Stomach (tissue), 9 donors: ENCODE measurements around the gene MUC6. TPM values are rescaled to one million over a fixed set of nuclear protein-coding genes. Genes with fewer than 3 reads are reported as not detected.

Experiments
- DNase-seq, 2 donors: peaks; one replicate each; pipeline versions ENCODE4 v3.0.0 to v3.0.0-alpha.2; 2013 to 2019
- H3K27ac ChIP-seq, 5 donors: fragments of 200-600 bp in 4 of 5; sonication (generic) in 4 of 5; one replicate each; pipeline ENCODE4 v1.5.1; 2013 to 2019; ENCODE audit warnings: mild to moderate bottlenecking in 1 of 5, moderate library complexity in 1 of 5
- H3K27me3 ChIP-seq, 3 donors: fragments of 200-600 bp; sonication (generic); one replicate each; pipeline ENCODE4 v1.5.1; 2017 to 2019; ENCODE audit warnings: mixed run types in 1 of 3
- H3K36me3 ChIP-seq, 4 donors: fragments of 200-600 bp; sonication (generic); 1 replicate in 3 of 4; 2 replicates in 1 of 4; pipeline ENCODE4 v1.5.1; 2016 to 2019
- H3K4me1 ChIP-seq, 4 donors: fragments of 200-600 bp; sonication (generic); one replicate each; pipeline ENCODE4 v1.5.1; 2016 to 2019
- H3K4me3 ChIP-seq, 4 donors: fragments of 200-600 bp; sonication (generic) in 3 of 4; one replicate each; pipeline ENCODE4 v1.5.1; 2016 to 2019; ENCODE audit warnings: mild to moderate bottlenecking in 1 of 4
- H3K9me3 ChIP-seq, 4 donors: fragments of 200-600 bp; sonication (generic); one replicate each; pipeline ENCODE4 v1.5.1; 2016 to 2019
- EP300 ChIP-seq: sonication (generic); formaldehyde crosslinking; IDR thresholded peaks from one replicate; pipeline ENCODE4 v1.6.1; 2017; ENCODE audit warnings: antibody characterized with exemption
- POLR2A ChIP-seq, 4 donors: fragments of 450-650 bp; IDR thresholded peaks; one replicate each; pipeline ENCODE4 v1.6.1; 2016; ENCODE audit warnings: antibody characterized with exemption in 4 of 4, control low read depth in 2 of 4, mild to moderate bottlenecking in 1 of 4, moderate library complexity in 1 of 4
- POLR2AphosphoS5 ChIP-seq, 3 donors: sonication (generic); formaldehyde crosslinking; IDR thresholded peaks; one replicate each; pipeline ENCODE4 v1.6.1; 2016; ENCODE audit warnings: antibody characterized with exemption in 3 of 3
- WGBS, 5 donors: extraction: QIAGEN DNeasy Blood & Tissue Kit in 3 of 5; methylation state at CpG; one replicate each; pipeline versions ENCODE4 v1.1.5 to v1.1.7; 2013 to 2018; 5-methylcytosine and 5-hydroxymethylcytosine counted together
- intact Hi-C: fragments of 100-400 bp; cut with DNase I; formaldehyde crosslinking; loops from one replicate; pipeline ENCODE4 v1.15.1; 2023; ENCODE audit warnings: low total_unique reads
- polyA plus RNA-seq, 3 donors: library from polyadenylated mRNA; stranded (reverse); fragments of 200-250 nt; gene quantifications; one replicate each; pipeline ENCODE4 v1.2.3, GENCODE V29; 2013
- total RNA-seq, 5 donors: library from RNA; depleted of rRNA; stranded (reverse); fragments of >200 nt; gene quantifications; one replicate each; pipeline versions ENCODE4 v1.1.0 to v1.2.3, GENCODE V29; 2014 to 2016
- TF ChIP-seq, protein P1 (sequence below), 7 experiments: fragments of 450-650 bp in 4 of 7; fragments of 200-600 bp in 3 of 7; sonication (generic) in 3 of 7; IDR thresholded peaks; one replicate each; pipeline ENCODE4 v1.5.1; 2016 to 2019; ENCODE audit warnings: antibody characterized with exemption in 7 of 7, control low read depth in 2 of 7, mild to moderate bottlenecking in 1 of 7
- donor health status: healthy with polysubstance abuse.
- donor health status: Bipolar disorder and iron deficiency.
- donor health status: healthy.

Gene MUC6
- total and polyA plus RNA-seq, 8 donors, result 0.29 to 215 (median 108) TPM

DNA sequence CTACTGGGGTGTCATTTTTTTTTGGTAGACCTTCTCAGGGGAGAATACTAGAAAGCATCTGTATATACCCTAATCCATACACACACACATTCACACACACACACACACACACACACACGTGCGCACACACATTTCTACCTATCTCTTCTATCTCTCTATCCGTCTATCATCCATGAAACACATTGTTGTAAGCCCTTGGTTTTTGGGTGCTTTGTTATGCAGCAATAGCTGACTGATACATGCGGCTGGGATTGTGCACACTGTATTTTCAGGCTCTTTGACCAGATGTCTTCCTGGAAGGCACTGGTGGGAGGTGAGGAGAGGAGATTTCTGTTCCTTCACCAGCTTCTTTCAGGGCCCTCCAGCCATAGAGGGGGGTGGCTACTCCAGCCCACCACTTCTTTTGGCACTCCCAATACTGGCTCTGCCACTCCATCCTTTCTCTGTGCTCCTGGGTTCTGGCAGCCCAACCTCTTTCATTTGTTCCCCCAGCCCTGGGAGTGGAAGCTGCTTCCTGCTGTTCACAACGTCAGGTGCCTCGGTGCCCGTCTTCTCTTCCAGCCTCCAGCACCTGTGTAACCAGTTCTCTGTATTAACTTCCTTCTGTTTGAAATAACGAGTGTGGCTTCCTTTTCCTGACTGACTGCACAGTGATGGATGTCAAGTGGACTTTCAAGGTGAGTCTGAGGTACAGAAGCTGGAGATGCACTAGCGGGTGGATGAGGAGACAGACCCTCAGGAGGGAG, 25.7 kb upstream of the MUC6 start:
- H3K36me3 ChIP-seq, result no peaks in the 10 kb centered on the region
- 51 to 70% (median 67%) methylated on average over 9 of the region's 9 CpGs for WGBS, 5 donors
- no peak for DNase-seq
- intact Hi-C loops, result no loop called here
- TF ChIP-seq EP300 (no peak), POLR2AphosphoS5 (IDR thresholded peaks at IDR 0.05) (no peak), POLR2A (IDR thresholded peaks at IDR 0.05) (no peak)
- TF ChIP-seq, protein P1, sequence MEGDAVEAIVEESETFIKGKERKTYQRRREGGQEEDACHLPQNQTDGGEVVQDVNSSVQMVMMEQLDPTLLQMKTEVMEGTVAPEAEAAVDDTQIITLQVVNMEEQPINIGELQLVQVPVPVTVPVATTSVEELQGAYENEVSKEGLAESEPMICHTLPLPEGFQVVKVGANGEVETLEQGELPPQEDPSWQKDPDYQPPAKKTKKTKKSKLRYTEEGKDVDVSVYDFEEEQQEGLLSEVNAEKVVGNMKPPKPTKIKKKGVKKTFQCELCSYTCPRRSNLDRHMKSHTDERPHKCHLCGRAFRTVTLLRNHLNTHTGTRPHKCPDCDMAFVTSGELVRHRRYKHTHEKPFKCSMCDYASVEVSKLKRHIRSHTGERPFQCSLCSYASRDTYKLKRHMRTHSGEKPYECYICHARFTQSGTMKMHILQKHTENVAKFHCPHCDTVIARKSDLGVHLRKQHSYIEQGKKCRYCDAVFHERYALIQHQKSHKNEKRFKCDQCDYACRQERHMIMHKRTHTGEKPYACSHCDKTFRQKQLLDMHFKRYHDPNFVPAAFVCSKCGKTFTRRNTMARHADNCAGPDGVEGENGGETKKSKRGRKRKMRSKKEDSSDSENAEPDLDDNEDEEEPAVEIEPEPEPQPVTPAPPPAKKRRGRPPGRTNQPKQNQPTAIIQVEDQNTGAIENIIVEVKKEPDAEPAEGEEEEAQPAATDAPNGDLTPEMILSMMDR (IDR thresholded peaks at IDR 0.05), result no peak
- no peak overlapping the region for H3K4me3 ChIP-seq
- H3K9me3 ChIP-seq, result peaks cover 0 to 7% (median 3%) of the 10 kb centered on the region in 4 donors
- H3K27me3 ChIP-seq, result peaks cover 0 to 46% (median 0%) of the 10 kb centered on the region in 3 donors
- H3K27ac ChIP-seq, result no peak overlapping the region
- H3K4me1 ChIP-seq, result peaks cover 0 to 5% (median 0%) of the 10 kb centered on the region in 4 donors

DNA sequence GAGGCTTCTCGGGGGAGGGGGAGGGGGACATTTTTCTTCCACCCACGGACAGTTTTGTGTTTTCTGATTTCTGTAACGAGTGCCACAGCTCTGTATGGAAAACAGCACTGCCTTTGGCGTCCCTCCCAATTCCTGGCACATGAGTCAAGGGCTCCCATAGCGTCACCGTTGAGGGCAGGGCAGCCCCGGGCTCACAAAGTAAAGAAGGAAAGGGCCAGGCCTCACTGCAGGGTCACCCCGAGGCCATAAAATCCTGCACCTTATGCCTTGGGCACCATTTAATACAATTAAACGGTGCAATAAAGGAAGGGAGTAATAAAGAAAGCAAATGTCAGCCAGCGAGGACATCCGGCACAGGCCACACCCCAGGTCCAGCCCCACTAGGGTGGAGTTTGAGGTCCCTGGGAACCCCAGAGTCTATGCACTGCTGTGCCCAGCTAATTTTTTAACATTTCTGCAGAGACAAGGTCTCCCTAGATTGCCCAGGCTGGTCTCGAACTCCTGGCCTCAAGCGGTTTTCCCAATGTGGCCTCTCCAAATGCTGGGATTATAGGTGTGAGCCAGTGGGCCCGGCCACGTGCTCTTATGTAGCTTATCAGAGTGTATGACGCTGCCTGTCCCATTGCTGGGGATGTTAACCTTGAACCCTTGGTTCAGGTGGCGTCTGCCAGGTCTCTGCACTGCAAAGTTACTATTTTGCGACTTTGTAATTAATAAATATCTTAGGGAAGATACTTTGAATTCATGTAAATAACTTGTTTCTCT, 24.5 kb upstream of the MUC6 start:
- 53 to 69% (median 56%) methylated on average over 17 to 18 of the region's 18 CpGs for WGBS, 5 donors

DNA sequence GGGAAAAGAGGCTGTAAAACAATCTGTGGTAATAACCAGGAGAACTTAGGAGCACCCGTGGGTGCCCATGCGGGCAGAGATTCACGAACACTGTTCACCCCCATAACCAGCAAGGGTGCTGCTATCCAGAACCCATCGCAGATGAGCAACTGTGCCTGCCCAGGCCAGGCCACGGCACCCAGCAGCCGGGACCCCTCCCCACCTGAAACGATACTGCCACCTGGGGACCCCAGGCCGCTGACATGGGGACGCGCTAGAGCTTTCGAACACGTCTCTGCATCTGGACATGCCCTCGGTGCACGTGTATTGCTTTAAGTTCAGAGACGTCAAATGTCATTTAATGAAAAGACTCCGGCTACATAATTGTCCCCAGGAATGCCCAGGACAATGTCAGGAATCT, 23.9 kb upstream of the MUC6 start:
- H3K4me3 ChIP-seq, result no peak overlapping the region
- 82 to 90% (median 89%) methylated on average over 16 of the region's 16 CpGs for WGBS, 5 donors
- intact Hi-C loops, result no loop called here
- DNase-seq, result no peak
- H3K27ac ChIP-seq, result peak overlapping the region in 2 of 5 donors; percentile 25 to 63
- H3K4me1 ChIP-seq, result peaks cover 0 to 5% (median 0%) of the 10 kb centered on the region in 4 donors
- H3K27me3 ChIP-seq, result peaks cover 0 to 56% (median 0%) of the 10 kb centered on the region in 3 donors
- no peaks in the 10 kb centered on the region for H3K36me3 ChIP-seq
- TF ChIP-seq, protein P1 (IDR thresholded peaks at IDR 0.05), result no peak
- TF ChIP-seq EP300 (no peak), POLR2A (IDR thresholded peaks at IDR 0.05) (no peak), POLR2AphosphoS5 (IDR thresholded peaks at IDR 0.05) (no peak)
- peaks cover 0 to 7% (median 3%) of the 10 kb centered on the region in 4 donors for H3K9me3 ChIP-seq

More for the DNA sequence above, 24.5 kb upstream of the MUC6 start:
- Histone ChIP-seq H3K27ac (peak overlapping the region in 4 of 5 donors; percentile 25 to 63 (median 45)), H3K4me1 (peaks cover 0 to 5% (median 0%) of the 10 kb centered on the region in 4 donors), H3K27me3 (peaks cover 0 to 53% (median 0%) of the 10 kb centered on the region in 3 donors), H3K9me3 (peaks cover 0 to 7% (median 3%) of the 10 kb centered on the region in 4 donors), H3K36me3 (no peaks in the 10 kb centered on the region), H3K4me3 (no peak overlapping the region)
- TF ChIP-seq POLR2AphosphoS5 (IDR thresholded peaks at IDR 0.05) (peak in 1 of 3 donors; percentile 50), POLR2A (IDR thresholded peaks at IDR 0.05) (no peak), EP300 (no peak)
- TF ChIP-seq, protein P1 (IDR thresholded peaks at IDR 0.05), result no peak
- peak; percentile 77 to 79 for DNase-seq
- intact Hi-C loops, result no loop called here

DNA sequence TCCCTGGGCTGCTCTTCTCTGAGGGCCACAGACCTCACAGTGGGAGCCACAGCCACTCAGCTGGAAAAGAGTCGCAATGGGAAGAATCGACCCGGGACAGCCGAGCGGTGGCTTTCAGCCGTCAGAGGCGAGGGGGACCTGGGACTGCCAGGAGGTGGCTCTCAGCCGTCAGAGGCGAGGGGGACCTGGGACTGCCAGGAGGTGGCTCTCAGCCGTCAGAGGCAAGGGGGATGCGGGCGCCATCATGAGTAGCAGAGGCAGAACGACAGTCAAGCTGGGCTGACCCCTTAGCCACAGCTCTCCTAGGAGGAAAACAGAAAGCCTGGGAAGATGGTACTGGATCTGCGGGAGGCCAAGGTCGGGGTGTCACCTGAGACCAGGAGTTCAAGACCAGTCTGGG, 23.2 kb upstream of the MUC6 start:
- Histone ChIP-seq H3K4me3 (no peak overlapping the region), H3K4me1 (peaks cover 0 to 5% (median 2%) of the 10 kb centered on the region in 4 donors), H3K9me3 (peaks cover 0 to 7% (median 3%) of the 10 kb centered on the region in 4 donors), H3K27me3 (peaks cover 0 to 56% (median 0%) of the 10 kb centered on the region in 3 donors), H3K36me3 (no peaks in the 10 kb centered on the region), H3K27ac (no peak overlapping the region)
- peak in 1 of 2 donors; percentile 0 for DNase-seq
- WGBS, 5 donors, result 73 to 88% (median 85%) methylated on average over 14 to 15 of the region's 15 CpGs
- TF ChIP-seq EP300, result no peak
- no peak for TF ChIP-seq POLR2A (IDR thresholded peaks at IDR 0.05)
- TF ChIP-seq, protein P1 (IDR thresholded peaks at IDR 0.05), result no peak
- no peak for TF ChIP-seq POLR2AphosphoS5 (IDR thresholded peaks at IDR 0.05)
- intact Hi-C loops, result no loop called here
